Fibroblast of lung (primary cell): ENCODE results near the gene ATXN2.

Experiments
- CTCF ChIP-seq, 2 donors: IDR thresholded peaks in 1 of 2; conservative IDR thresholded peaks in 1 of 2; 1 replicate in 1 of 2; 2 replicates in 1 of 2; pipeline ENCODE4 v1.5.1; 2011 to 2012; ENCODE audit warnings: low read length in 2 of 2, control low read depth in 1 of 2, inconsistent platforms in 1 of 2, low read depth in 1 of 2, mild to moderate bottlenecking in 1 of 2
- EZH2 ChIP-seq: IDR thresholded peaks from 2 replicates; pipeline ENCODE4 v1.5.1; 2012; ENCODE audit warnings: low read length, control low read depth, mild to moderate bottlenecking; ENCODE audit errors: missing control alignments

- no peak for TF ChIP-seq EZH2
- TF ChIP-seq CTCF (conservative IDR thresholded peaks at IDR 0.05 in 1 of 2, IDR thresholded peaks at IDR 0.05 in 1 of 2; ENCODE audit: low read depth in 1 of 2, low read length in 2 of 2) = no peak
Observed at GRCh38 chr12:111443086-111443485, 156.0 kb downstream of the ATXN2 start.
